Psoas muscle (tissue), 8 donors: Measurements from ENCODE around the gene MRPS18A. TPM values are rescaled to one million over a fixed set of nuclear protein-coding genes. Genes with fewer than 3 reads are reported as not detected.

Source experiments
- ATAC-seq, 4 donors: fragments of 200-7000 bp; cut with Tn5 transposase; one replicate each; pipeline ENCODE4 v1.9.1; 2020; ENCODE audit warnings: moderate library complexity in 3 of 4, mild to moderate bottlenecking in 2 of 4
- DNase-seq, 2 donors: peaks; one replicate each; pipeline ENCODE4 v3.0.0-alpha.2; 2020
- H3K27ac ChIP-seq: fragments of 200-600 bp; one replicate; pipeline ENCODE4 v1.8.0; 2022
- H3K27me3 ChIP-seq, 3 donors: fragments of 200-600 bp in 1 of 3; one replicate each; pipeline versions ENCODE4 v1.6.1 to v1.8.0; 2013 to 2022; ENCODE audit warnings: low read length in 2 of 3, mild to moderate bottlenecking in 2 of 3, moderate library complexity in 1 of 3; ENCODE audit not compliant: insufficient read depth in 3 of 3
- H3K36me3 ChIP-seq, 2 donors: fragments of 200-600 bp in 1 of 2; one replicate each; pipeline versions ENCODE4 v1.6.1 to v1.8.0; 2013 to 2022; ENCODE audit warnings: low read depth in 1 of 2, mild to moderate bottlenecking in 1 of 2, moderate library complexity in 1 of 2; ENCODE audit not compliant: insufficient read depth in 1 of 2
- H3K4me1 ChIP-seq: fragments of 200-600 bp; one replicate; pipeline ENCODE4 v1.8.0; 2022
- H3K4me3 ChIP-seq: fragments of 200-600 bp; one replicate; pipeline ENCODE4 v1.8.0; 2022; ENCODE audit warnings: mild to moderate bottlenecking
- H3K9me3 ChIP-seq: fragments of 200-600 bp; one replicate; pipeline ENCODE4 v1.8.0; 2022
- WGBS, 3 donors: extraction: QIAGEN DNeasy Blood & Tissue Kit; methylation state at CpG; one replicate each; pipeline versions ENCODE4 v1.1.6 to v1.1.7; 2013; 5-methylcytosine and 5-hydroxymethylcytosine counted together
- intact Hi-C, 2 donors: fragments of 100-400 bp; cut with DNase I; formaldehyde crosslinking; loops; one replicate each; pipeline versions ENCODE4 v1.11.0 to v1.14.2; 2022
- polyA plus RNA-seq, 3 donors: library from polyadenylated mRNA; stranded (reverse); fragments of 200-250 nt; gene quantifications; one replicate each; pipeline ENCODE4 v1.2.3, GENCODE V29; 2013
- total RNA-seq, 4 donors: library from RNA; stranded (reverse); fragmentation: NEBNext Ultra II Directional in 2 of 4; extraction: Animal tissue kit (Norgen Biotek cat#: 25700) in 2 of 4; gene quantifications; one replicate each; pipeline versions ENCODE4 v1.2.1 to v1.2.4, GENCODE V29; 2021 to 2023
- TF ChIP-seq, protein P1 (sequence below): fragments of 200-600 bp; IDR thresholded peaks from one replicate; pipeline ENCODE4 v1.8.0; 2022; ENCODE audit warnings: antibody characterized with exemption
- donor health status: healthy with polysubstance abuse.
- donor health status: DM: no; HTN: no; CAD: no; lungs with moderate emphysema.
- donor health status: Bipolar disorder and iron deficiency.
- donor health status: healthy.
- donor health status: DM: yes; HTN: yes; CAD: no.
- donor health status: DM: no; HTN: no; CAD: no.
- donor health status: DM: no; HTN: no; CAD: no.
- donor health status: DM: yes; HTN: yes; CAD: no.

MRPS18A gene
- total and polyA plus RNA-seq, 7 donors, result 64.1 to 152 (median 131) TPM

DNA sequence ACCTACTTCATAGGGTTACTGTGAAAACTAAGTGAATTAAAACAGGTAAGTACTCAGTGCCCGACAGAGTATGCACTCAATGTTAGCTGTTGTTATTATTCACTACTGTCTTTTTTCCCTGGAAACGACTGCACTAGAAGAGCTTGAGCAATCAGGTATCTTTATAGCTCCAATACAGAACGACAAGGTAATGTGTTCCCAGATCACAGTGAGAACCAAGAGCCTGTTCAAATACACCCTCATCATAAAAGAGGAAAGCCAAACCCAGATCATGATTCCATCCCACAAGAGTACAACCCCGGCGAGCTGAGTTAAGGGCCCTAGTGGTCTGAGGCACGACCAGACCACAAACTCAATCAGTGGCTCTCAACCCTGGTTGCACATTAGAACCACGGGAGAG lies 9.8 kb downstream of the MRPS18A start:
- Histone ChIP-seq H3K36me3 (peaks cover 0 to 78% of the 10 kb centered on the region in 2 donors), H3K4me1 (peaks cover 91% of the 10 kb centered on the region), H3K27me3 (no peaks in the 10 kb centered on the region), H3K27ac (peak overlapping the region; percentile 95), H3K4me3 (peak overlapping the region; percentile 25), H3K9me3 (no peaks in the 10 kb centered on the region)
- TF ChIP-seq, protein P1, sequence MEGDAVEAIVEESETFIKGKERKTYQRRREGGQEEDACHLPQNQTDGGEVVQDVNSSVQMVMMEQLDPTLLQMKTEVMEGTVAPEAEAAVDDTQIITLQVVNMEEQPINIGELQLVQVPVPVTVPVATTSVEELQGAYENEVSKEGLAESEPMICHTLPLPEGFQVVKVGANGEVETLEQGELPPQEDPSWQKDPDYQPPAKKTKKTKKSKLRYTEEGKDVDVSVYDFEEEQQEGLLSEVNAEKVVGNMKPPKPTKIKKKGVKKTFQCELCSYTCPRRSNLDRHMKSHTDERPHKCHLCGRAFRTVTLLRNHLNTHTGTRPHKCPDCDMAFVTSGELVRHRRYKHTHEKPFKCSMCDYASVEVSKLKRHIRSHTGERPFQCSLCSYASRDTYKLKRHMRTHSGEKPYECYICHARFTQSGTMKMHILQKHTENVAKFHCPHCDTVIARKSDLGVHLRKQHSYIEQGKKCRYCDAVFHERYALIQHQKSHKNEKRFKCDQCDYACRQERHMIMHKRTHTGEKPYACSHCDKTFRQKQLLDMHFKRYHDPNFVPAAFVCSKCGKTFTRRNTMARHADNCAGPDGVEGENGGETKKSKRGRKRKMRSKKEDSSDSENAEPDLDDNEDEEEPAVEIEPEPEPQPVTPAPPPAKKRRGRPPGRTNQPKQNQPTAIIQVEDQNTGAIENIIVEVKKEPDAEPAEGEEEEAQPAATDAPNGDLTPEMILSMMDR, result no peak
- DNase-seq (no peak), ATAC-seq (no peak)
- intact Hi-C loops, result no loop called here
- WGBS, 3 donors, result 50 to 76% (median 57%) methylated on average over 7 of the region's 7 CpGs

DNA sequence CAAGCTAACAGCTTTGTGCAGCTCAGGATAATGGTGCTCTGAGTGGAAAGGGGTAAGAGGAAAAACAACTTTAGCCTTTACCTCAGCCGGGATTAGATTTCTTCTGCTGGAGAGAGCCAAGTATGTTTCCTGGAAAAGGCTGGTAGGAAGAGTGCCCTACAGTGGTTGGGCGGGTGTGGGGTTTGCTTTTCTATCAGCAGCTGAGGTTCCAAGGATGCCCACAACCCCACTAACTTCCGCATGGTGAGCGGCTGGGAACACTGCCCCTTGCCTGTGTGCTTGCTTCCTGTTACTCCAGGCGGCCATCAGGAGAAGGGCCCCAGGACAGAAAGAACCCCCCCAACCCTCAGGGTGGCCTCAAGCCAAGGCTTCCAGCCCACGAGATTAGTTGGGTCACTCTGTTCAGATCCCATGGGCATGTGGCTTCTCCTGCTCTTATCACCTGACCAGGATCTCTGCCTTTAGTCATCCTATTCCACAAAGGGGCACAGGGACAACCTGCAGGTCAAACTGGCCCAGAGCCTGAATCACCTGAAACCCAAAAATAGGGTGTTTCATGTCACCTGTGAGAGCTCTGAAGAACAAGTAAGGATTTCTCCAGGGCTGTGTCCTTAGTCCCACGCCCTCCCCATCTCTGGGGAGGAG lies 10.5 kb downstream of the MRPS18A start:
- no peaks in the 10 kb centered on the region for H3K27me3 ChIP-seq
- peaks cover 91% of the 10 kb centered on the region for H3K4me1 ChIP-seq
- H3K9me3 ChIP-seq, result no peaks in the 10 kb centered on the region
- peaks cover 0 to 75% of the 10 kb centered on the region in 2 donors for H3K36me3 ChIP-seq
- DNase-seq (peak; percentile 68 to 85), ATAC-seq (peak; percentile 52 to 72 (median 57))
- peak overlapping the region; percentile 25 for H3K4me3 ChIP-seq
- TF ChIP-seq, protein P1, result no peak
- intact Hi-C loops, result no loop called here
- 33 to 43% (median 41%) methylated on average over 7 of the region's 7 CpGs for WGBS, 3 donors
- H3K27ac ChIP-seq, result peak overlapping the region; percentile 95

DNA sequence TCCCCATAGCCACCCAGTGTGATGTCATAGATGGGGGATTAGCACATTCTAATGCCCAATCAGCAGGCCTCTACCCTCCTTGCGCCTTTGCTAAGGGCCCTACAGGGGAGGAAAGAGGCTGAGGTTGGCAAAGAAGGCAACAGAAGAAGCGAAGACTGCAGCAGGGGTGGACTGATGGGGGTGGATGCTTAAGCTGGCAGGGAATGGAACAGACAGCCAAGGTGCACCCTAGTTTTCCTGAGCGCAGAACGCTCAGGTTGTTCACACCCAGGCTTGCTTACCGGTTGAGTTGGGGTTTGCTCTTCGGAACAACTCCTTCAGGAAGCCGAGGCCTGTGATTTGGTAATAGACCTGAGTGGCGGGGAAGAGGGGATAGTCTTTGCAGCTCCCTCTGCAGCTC lies 12.7 kb downstream of the MRPS18A start:
- ATAC-seq, result no peak
- Histone ChIP-seq H3K36me3 (peaks cover 0 to 78% of the 10 kb centered on the region in 2 donors), H3K27me3 (no peaks in the 10 kb centered on the region), H3K4me3 (no peak overlapping the region), H3K9me3 (no peaks in the 10 kb centered on the region), H3K27ac (peak overlapping the region; percentile 95), H3K4me1 (peaks cover 91% of the 10 kb centered on the region)
- intact Hi-C loops, result no loop called here
- WGBS, 3 donors, result 91 to 95% (median 91%) methylated on average over 8 of the region's 8 CpGs
- TF ChIP-seq, protein P1, result no peak
- DNase-seq, result no peak

DNA sequence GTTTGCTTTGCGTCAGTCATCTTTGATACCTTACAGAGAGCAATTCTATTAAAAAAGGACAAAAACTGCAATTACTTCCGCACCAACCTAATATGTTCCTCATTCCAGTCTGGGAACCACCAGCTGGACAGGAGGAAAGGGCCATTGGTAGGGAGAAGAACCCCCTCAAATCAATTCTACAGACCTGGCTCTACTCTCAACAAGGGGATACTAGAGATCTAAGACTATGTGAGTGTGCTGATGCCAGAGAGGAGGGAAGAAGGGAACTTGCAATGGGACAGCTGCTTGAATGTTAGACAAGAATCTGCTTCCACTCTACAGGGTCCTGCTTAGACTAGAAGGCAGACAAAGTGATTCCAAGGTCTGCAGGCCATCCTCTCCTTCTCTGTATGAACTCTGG lies 13.3 kb downstream of the MRPS18A start:
- Histone ChIP-seq H3K36me3 (peaks cover 0 to 78% of the 10 kb centered on the region in 2 donors), H3K4me3 (no peak overlapping the region), H3K27ac (peak overlapping the region; percentile 95), H3K27me3 (no peaks in the 10 kb centered on the region), H3K9me3 (no peaks in the 10 kb centered on the region), H3K4me1 (peaks cover 91% of the 10 kb centered on the region)
- 89 to 95% (median 92%) methylated on average over 2 of the region's 2 CpGs for WGBS, 3 donors
- ATAC-seq (no peak), DNase-seq (no peak)
- TF ChIP-seq, protein P1, result no peak
- intact Hi-C loops, result no loop called here
